ENCODE data around the gene ATF3.
A peak's percentile ranks its signal among the peaks of the same experiment; 100 is the strongest.

Gene ATF3

DNA sequence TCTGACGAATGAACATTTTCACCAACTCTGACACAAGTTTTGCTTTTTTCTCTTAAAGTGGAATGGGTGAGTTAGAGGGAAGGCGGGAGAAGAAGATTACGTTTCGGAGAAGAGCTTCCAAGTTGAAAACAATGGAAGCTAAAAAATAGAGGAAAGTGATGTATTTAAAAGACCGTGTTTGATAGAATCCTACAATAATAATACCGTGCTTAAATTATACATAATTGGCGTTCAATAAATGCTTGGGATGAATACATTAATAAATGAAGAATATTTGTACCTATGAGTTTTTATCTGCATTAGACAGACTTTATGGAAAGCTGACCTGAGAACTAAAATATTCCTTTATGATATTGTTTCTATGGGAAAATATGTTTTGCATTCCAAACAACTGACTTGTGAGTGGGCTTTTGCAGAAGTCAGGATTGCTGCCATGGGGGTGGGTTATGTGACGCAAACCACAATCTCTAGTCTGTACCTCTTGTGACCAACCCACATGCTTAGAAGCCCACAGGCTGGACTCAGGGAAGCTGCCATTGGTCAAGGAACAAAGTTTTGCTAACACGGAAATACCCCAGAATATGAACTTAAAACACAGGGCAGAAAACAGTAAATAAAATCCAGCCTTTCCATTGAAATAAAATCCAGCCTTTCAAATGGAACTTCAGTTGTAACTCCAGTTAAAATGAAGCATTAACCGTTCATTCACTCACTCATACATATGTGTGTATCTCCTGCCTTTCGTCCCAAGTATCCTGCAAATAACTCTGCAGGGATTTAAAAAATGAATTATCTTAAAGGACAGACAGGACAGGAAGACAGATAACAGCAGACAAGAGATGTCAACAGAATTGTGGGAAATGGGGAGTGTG, 21.3 kb upstream of the ATF3 start:
- no peak for DNase-seq

DNA sequence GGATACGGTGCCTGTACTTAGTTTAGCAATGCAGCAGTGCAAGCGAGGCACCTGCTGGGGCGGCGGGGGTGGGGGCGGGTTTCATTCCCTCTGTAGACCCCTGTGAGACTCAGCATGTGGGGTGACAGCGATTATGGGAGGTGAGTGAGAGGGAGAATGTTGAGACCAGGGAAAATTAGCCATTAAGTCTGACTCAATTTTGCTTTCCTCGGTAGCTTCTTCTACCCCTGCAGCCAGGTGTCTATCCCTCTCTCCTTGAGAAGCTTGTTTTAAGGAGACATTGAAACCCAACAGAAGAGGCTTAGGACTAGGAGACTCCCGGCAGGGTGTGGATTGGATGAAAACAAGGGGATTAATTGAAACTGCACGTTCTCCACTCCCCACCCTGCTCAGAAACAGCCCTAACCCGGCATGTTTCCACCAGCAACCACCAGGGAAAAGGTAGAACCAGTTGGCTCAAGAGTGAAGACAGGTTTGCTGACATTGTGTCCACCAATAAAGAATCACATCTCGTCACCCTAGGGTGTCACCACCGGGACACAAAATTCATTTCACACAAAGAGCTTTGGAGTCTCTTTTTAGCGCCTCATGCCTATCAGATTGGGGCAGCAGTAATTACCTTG, 20.6 kb upstream of the ATF3 start:
- no peak for DNase-seq

DNA sequence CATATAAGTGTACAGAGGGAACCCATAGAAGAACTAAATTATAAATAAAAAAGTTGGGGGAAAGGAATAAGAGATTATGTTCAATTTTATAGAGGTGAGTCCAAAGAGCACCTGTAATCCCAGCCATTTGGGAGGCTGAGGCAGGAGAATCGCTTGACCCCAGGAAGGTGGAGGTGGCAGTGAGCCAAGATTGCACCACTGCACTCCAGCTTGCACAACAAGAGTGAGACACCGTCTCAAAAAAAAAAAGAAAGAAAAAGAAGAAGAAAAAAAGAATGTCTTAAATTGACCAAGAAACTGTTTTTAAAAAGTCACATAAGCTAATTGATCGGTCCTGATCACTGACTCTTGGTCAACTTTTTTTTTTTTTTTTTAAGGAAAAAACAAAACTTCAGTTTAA, 19.1 kb upstream of the ATF3 start:
- DNase-seq = no peak

DNA sequence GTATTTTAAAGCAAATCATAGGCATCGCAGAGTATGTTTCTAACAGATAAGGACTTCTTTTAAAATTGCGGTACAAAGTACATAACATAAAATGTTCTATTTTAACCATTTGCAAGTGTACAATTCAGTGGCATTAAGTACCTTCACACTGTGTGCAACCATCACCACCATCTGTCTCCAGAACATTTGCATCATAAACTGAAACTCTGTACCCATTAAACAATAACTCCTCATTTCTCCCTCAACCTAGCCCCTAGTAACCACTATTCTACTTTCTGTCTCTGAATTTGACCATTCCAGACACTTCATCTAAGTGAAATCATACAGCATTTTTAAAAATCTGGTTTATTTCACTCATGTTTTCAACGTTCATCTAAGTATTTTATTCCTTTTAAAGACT, 16.6 kb upstream of the ATF3 start:
- no peak for DNase-seq

DNA sequence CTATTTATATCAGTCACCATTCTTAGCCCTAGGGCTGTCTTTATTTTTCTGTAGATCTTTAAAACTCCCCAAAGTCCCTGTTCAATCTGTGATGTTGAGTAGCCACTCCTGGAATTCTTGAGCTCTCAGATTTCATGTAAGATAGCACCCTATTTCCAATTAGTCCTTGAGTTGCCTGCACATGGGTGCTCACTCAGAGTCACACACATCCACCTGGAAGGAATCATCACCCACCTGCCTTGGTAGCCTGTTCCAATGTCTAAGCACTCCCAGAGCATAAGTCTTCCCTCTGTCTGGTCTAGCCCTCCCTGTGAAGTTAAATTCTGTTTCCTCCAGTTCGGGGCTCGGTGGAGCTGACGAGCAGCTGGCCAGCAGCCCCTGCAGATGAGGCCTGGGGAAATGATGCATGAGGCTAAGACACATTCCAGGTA, 14.7 kb upstream of the ATF3 start:
- DNase-seq = no peak

DNA sequence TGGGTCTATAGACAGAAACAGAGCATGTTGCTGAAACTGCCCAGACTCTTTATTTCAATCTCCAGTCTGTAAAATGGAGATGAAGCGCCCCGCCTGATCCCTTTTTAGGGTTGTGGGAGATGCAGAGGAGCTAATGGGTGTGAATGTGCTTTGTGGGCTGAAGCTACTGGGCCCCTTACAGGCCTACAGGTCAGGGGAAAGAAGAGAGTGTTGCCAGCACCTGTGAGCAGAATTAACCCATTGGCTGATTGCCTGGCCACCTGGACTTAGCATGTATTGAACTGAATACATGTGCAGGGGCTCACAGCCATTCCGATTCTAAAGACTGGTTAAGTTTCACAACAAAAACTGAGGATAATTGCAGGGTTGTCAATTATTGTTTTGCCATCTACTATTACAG, 13.9 kb upstream of the ATF3 start:
- no peak for DNase-seq

DNA sequence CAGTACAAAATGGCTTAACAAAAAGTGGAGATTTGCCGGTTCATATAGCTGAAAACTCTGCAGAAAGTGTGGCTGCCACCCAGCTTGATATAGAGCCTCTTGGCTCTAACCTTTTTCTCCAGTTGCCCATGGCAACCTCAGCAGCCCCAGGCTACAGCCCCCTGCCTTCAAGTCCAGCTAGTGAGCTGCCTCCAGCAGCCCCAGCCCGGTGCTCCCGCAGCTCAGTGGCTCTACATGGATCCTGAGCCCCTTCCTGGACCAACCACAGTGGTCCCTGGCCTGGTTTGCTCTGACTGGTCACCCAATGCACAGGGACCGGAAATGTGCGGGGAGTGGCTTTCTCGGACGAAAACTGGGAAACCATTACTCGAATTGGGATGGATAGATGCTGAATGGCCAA, 13.3 kb upstream of the ATF3 start:
- DNase-seq = no peak

DNA sequence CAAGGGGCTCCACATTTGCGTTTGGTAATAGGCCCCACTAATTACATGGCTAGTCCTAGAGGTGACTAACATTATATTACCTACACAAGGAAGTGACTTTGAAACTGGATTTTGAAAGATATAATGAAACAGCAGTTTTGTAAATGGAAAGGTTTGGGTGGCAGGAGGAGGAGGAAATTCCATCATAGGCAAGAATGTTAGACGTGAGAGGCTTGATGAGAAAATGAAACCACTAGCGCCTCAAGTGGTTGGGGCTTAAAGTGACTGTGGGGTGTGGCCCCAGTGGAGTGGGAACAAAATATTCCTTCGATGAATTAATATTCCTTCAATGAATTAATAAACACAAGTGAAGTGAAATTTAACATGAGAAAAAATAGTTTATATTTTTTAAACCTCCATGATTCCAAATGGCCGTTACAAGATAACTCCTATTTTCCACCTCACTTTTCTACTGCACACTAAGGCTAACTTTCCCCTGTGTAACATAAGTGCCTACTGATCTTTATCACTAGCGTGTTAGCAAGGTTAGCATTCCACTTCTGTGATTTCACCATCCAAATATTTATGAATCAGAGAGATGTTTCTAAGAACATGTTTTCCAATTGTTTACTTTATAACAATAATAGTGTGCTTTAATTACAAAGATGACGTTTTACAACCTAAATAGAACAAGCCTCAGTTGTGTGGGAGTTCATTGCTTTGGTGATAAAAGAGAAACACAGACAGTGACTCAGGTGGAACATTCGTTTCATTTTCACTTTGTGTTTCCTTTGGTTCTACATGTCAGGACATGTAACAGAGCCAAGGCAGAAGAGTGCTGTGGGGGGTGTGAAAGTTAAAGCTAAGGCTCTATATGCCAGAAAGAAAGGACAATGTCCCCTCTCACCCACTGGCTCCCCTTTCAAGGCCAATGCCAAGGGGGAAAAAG, 12.5 kb upstream of the ATF3 start:
- peak; percentile 51 for DNase-seq

DNA sequence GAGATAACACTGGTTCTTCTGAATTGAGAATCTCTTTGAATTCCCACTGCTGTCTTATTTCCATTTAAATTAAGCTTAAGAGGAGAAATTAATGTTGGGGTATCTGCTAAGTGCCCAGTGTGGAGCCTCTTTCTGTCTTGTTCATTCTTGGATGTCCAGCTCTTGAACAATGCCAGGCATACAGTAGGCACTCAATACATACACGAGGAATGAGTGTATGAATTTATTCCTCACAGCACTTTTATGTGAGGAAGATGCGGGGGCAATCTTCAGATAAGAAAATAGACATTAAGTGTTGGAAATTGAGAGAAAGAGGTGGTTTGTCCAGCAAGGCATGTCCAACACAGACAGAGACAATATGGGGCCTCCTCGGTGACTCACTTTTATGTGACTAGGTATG, 11.8 kb upstream of the ATF3 start:
- no peak for DNase-seq

DNA sequence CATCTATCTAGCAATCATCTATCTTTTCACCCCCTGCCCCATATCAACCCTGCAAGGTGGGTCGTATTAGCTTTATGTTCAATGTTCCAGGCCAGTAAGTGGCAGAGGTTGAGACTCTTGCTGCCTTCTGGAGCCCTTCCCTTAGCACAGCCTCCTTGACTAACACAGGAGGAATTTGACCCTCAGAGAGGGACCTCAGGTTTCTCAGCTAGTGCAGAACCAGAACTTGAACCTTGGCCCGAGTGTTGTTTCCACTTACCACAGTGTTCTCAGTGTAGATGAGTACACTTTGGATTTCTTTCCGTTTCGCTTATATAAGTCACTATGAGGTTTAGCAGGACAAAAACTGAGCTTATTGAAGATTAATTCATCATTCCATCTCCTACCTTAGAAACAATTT, 11.1 kb upstream of the ATF3 start:
- no peak for DNase-seq

DNA sequence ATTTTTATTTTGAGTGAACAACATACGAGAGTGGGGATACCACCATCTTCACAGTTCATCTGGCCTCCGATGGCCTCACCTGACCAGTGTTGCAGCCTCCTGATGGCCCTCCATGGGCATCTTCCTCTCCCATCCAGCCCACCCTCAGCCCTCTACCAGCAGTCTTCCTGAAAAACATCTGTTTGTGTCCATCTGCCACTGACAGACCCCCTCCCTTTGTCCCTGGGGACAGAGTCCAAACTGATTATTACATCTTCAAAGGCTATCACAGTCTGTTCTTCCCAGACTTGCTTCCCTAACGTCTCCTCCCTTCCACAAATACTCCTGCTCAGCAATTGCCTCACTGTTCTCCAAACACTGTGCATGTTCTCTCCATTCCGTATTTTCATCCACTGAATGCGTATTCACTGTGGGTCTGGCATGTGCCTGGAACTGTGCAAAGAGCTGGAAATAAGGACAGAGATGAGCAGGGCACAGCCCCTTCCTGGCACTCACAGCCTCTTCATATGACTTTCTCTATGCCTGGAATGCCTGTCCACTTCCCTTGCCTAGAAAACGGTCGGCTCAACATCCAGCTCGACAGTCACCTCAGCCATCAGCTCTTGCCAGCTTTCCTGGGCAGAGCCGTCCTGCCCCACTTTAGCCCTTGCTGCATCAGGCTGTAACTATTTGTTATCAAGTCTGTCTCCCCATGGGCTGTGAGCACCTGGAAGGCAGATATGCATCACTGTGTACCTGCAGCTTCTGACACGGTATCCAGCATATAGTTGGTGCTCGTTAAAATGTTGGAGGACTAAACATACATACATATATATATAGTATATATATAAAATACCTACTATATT, 8.3 kb upstream of the ATF3 start:
- no peak for DNase-seq

DNA sequence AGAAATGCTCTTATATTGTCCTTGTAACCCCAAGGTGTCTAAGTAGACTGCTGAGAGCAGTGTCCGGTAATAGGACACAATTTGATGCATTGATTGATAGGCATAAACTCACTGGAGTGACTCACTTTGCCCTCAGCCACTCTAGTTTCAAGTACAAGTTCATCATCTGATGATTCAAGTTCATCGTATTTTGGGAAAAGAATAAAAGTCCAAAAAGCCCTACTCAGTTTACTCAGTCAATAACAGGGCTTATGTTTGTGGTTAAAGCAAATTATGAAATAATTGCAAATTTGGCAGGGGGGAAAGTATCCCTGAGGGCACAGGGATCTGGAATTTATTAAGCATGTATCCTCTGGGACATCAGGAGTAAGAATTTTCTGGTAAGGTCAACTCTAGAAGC, 7.6 kb upstream of the ATF3 start:
- DNase-seq = no peak

DNA sequence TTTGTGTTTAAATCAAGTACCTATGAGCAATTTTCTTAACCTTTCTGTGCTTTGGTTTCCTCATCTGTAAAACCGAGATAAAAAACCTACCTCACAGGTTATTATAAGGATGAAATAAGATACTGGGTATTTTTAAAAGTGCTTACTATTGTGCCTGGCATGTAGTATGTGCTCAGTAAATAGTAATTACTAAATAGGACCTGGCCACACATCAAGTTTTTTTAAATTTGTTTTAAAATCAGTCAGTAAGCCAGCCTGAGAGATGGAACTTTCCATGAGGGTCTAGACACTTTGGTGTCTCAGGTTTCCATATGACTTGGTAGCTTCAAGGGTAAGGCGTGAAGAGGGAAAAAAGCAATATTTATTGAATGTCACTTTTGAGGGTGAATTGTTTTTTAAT, 7.0 kb upstream of the ATF3 start:
- DNase-seq = no peak

DNA sequence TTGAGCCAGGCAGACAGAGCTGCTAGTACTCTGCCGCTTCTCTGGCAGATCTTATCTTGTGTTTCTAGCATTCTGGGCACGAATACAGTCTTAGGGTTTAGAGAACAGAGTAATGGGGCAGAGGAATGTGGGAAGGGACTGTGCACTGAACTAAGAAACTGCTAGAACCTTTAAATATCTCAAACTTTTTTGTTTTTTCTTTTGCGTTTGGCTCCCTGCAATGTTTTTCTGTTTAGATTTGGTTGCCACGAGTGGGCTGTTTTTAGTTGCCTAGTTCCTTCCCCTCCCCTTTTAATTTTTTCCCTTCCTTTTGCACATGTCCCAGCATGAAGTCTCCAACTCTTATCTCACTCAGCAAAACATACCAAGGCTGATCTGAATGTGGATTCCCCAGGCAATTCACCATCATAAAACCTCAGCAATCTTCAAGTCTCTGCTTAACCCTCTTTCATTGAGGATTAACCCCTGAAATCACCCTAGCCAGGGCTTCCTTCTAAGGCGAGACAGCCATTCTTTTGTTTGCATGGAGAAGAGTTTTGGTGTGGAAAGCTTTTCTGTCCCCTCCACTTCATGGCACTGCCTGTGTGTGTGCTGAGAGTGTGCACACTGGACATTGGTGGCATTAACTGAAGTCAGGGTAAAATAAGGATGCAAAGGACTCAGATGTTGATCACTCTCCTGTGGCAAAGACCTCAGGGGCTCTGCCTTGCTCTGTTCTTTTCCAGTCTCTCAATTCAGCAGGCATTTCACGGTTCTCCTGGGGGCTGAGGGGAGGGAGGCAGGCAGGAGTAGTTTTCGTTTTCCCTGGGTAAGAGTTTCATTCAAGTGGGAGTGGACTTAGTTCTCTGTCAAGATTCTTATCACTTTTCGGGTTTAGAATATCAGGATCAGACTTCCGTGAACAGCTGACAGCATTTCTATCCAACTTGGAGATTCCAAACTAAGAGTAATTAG, 2.8 kb upstream of the ATF3 start:
- no peak for DNase-seq

DNA sequence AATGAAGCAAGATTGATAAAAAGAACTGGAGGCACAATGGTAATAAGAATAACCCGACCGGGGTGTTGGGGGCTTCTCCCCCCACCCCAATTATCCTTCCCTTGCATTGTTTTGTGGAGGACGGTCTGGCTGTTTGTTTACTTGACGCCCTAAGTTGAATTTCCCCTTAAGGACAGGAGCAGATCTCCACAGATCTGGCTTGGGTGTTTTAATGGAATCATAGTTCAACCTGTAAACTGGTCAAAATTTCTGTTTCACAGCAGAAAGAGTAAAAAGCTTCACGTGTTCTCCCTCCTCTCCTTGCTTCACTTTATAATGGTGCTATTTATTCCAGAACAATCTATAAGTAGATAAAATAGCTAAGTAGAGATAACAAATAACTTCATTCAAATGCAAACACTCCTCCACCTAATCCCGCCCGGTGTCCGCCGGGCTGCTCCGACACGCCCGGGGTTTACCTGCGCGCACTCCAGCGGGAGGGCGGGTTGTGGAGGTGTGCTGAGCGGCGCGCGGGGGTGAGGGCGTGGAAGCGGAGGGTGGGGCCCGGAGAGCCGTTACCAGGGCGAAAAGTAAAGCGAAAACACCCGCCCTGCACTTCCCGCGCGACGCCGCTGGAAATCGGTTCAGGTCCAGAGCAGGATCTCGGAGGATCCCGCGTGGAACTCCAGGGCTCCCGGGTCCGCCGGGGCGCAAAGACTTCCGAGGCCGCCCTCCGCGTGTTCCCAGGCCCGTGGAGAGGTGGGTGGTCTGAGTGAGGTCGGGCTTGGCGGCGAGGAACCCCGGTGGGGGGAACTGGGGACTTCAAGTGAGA, 2.0 kb upstream of the ATF3 start:
- peak; percentile 69 for DNase-seq

DNA sequence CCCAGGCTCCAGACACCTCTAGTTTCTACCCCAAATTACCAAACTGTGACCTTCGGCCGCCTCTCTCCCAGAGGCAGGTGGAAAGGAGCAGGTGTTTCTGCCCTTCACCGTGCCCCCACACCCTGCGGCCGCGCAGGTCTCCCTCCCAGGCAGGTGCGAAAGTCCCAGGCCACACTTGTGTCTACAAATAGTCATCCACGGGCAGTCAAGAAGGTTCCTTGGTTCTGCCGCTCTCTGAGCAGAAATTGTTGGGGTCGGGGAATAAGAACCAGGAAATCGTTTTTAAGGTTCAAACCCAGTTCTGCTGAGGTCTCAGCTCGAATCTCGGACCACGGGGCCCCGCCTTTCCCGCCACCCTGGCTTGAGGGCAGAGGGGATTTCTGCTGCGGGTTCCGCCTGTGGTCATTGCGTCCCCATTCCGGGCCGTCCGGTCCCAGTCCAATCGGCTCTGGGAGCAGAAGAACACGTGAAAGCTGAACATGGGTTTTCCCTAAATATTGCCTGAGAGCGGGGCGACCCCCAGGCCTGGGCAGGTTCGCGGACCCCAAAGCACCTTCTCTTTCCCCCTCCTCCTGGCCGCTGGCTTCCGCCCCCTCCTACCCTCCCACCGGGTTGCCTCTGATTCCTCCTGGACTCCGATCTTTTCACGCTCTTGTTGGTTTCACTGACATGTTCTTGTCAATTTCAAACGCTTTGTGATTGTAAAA, 1.2 kb upstream of the ATF3 start:
- DNase-seq = no peak

DNA sequence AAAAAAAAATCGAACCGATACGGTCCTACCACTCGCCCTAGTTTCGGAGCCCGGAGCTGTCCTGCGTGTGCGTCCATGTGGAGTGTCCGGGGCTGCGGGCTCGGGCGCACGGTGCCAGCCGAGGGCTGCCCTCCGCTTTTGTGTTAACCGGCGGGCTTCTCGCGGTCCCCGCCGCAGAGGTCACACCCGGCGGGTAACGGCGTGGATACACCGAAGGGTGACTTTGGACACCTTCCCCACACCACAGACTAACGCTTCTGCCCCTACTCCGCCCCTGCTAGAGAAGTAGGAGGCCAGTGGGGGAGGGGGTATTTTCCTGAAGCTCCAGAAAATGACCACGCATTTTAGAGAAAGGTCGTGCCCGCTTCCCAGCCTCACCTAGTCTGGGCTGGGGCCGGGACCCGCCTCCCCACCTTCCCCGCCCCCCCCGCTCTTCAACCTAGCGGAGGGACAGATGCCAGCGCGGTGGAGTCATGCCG, 609 bp upstream of the ATF3 start:
- DNase-seq = no peak

DNA sequence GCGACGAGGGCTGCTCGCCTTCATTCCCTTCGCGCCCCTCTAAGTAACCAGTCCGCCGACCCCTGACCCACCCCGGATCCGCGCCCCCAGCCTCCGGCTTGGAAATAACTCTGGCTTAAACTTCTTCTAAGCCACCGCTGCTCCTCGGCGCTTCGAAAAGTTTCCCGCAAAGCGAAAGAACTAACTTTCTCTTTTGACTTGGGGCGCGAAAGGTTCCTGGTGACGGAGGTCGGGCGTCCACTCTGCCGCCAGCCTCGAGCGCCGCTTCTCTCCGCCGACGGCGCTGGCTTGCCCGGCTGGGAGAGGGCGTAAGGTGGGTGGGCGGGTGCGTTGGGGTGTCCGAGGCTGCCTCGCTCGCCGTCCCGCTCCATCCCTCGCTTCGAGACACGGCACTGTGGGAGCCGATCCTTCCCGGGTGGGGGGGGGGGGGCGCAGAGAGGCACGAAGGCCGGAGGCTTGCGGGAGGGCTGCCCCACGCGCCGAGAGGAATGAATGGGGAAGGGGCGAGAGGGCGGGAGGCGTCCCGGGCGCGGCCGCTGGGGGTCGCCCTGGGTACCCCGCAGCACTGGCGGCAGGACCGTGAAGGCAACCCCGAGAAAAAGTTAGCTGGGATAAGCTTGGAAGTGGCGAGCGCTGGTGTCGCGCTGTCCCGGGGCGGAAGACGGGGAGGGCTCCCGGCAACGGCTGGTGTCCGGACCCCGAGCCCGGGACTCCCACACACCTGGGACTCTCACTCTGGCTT, 569 bp downstream of the ATF3 start:
- peak; percentile 58 for DNase-seq

All from CD4-positive, alpha-beta T cell treated with Interleukin-6 for 4 hours (primary cell).